Activated CD4-positive, alpha-beta T cell treated with anti-CD3 and anti-CD28 coated beads, Interleukin-2, amount 10 ng/mL, durations not matched to agents 24 days and 14 days (primary cell): Measurements from ENCODE around the gene PLEKHA8. TPM values are rescaled to one million over a fixed set of nuclear protein-coding genes. Genes with fewer than 3 reads are reported as not detected.
A peak's percentile ranks its signal among the peaks of the same experiment; 100 is the strongest.

Experiments
- DNase-seq: peaks from one replicate; pipeline ENCODE4 v3.0.0; 2022
- H3K27ac Mint-ChIP-seq: one replicate; pipeline ENCODE4 v1.8.0; 2022; ENCODE audit warnings: mild to moderate bottlenecking, mixed read lengths
- H3K27me3 Mint-ChIP-seq: one replicate; pipeline ENCODE4 v1.8.0; 2022; ENCODE audit warnings: mixed read lengths
- H3K36me3 Mint-ChIP-seq: one replicate; pipeline ENCODE4 v1.8.0; 2022; ENCODE audit warnings: low read depth, mild to moderate bottlenecking, mixed read lengths
- H3K4me1 Mint-ChIP-seq: one replicate; pipeline ENCODE4 v1.8.0; 2021; ENCODE audit warnings: mixed read lengths
- H3K4me3 Mint-ChIP-seq: one replicate; pipeline ENCODE4 v1.8.0; 2022; ENCODE audit warnings: mild to moderate bottlenecking, moderate library complexity, mixed read lengths
- H3K9me3 Mint-ChIP-seq: one replicate; pipeline ENCODE4 v1.8.0; 2021; ENCODE audit warnings: mixed read lengths
- intact Hi-C: fragments of 100-400 bp; cut with micrococcal nuclease; formaldehyde crosslinking; loops from one replicate; pipeline ENCODE4 v1.15.1; 2023
- total RNA-seq: library from RNA; stranded (reverse); gene quantifications from 2 replicates; pipeline ENCODE4 v1.2.3, GENCODE V29; 2022

The PLEKHA8 gene, protein sequence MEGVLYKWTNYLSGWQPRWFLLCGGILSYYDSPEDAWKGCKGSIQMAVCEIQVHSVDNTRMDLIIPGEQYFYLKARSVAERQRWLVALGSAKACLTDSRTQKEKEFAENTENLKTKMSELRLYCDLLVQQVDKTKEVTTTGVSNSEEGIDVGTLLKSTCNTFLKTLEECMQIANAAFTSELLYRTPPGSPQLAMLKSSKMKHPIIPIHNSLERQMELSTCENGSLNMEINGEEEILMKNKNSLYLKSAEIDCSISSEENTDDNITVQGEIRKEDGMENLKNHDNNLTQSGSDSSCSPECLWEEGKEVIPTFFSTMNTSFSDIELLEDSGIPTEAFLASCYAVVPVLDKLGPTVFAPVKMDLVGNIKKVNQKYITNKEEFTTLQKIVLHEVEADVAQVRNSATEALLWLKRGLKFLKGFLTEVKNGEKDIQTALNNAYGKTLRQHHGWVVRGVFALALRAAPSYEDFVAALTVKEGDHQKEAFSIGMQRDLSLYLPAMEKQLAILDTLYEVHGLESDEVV
- total RNA-seq, result 10.5 and 10.7 TPM in 2 replicates

DNA sequence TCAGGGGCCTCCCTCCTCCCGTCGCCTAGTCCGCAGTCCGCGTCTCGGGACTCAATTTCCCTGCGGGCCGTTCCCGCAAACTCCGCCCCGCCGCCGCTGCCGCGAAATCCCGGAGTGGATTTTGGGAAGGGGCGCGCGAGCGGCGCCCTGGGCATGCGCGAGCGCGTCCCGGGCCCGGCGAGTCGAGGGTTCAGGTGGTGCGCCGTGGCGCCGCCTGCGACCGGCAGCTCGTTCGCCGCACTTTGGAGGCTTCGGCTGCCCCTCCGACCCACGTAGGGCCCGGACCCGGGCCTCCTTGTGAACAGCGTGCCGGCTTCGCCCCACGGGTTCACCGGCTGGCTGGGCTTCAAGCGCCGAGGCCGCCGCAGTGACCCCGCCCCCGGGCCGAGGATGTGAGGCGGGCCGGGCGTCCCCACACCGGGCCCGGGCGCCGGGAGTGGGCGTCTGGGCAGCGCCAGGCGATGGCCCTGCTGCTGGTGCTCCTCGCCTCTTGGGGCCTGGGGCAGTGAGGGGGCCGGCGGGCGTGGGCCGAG lies at the start of gene PLEKHA8:
Gene PLEKHA8, plus strand, starts transcription at position 197 of the 533 bp plus-strand sequence. CDS start 351 bp downstream, outside the sequence.
- no peak within 1 kb of the TSS for H3K4me3 Mint-ChIP-seq

DNA sequence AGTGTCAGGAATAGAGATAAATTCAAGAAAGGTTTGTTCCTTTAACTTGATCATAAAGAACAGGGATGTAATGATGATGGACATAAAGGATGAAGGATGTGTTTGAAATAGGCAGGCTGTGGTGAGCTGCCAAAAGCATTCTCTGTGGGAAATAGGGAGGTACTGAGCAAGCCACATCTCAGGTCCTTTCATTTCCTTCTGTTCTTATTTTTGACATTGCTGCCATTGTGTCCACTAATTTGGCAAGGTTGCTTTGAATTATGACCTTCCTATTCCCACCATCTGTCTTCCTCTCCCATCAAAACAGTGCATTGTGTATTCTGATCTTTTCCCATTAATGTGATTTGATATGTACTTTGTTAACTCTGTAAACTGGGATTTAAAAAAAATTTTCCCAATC lies 48.1 kb upstream of the PLEKHA8 start:
- Mint-ChIP-seq H3K9me3 (no peaks in the 10 kb centered on the region), H3K27me3 (peaks cover 22% of the 10 kb centered on the region), H3K36me3 (no peaks in the 10 kb centered on the region), H3K4me3 (no peak overlapping the region), H3K4me1 (no peaks in the 10 kb centered on the region), H3K27ac (no peak overlapping the region)
- intact Hi-C loops, result no loop called here
- DNase-seq, result no peak

More for the DNA sequence above, at the start of gene PLEKHA8:
- peaks cover 25% of the 10 kb centered on the region for H3K4me1 Mint-ChIP-seq
- peaks cover 4% of the 10 kb centered on the region for H3K36me3 Mint-ChIP-seq
- no peaks in the 10 kb centered on the region for H3K27me3 Mint-ChIP-seq
- intact Hi-C loops, result loop anchor here (2.0 to 10.0 kb wide), 5 partner anchors 35 to 744 kb away; partner anchors contain the start of gene MINDY4
- peaks cover 3% of the 10 kb centered on the region for H3K9me3 Mint-ChIP-seq
- peak within 1 kb of the TSS; percentile 88 for H3K27ac Mint-ChIP-seq
- DNase-seq, result peak; percentile 98

DNA sequence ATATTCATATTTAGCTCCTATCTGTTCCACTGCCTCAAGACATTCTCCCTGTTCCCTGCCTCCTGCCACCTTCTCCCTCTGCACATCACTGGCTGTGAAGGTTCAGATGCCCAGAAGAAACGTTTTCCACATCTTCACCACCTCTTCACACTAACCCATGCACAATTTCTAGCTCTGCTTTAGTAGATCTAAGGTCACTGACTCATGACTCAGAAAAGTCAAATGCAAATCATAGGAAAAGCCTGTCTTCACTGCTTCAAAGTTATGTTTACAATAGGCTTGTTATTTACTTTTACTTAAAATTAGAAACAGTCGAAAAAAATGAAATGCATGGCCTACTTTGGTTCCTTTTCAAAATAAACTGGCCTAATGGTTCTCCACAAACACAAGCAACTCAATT lies 41.1 kb upstream of the PLEKHA8 start:
- H3K4me1 Mint-ChIP-seq, result peaks cover 4% of the 10 kb centered on the region
- no peak overlapping the region for H3K4me3 Mint-ChIP-seq
- peaks cover 52% of the 10 kb centered on the region for H3K27me3 Mint-ChIP-seq
- DNase-seq, result no peak
- intact Hi-C loops, result no loop called here
- no peaks in the 10 kb centered on the region for H3K9me3 Mint-ChIP-seq
- H3K27ac Mint-ChIP-seq, result no peak overlapping the region
- H3K36me3 Mint-ChIP-seq, result peaks cover 2% of the 10 kb centered on the region

DNA sequence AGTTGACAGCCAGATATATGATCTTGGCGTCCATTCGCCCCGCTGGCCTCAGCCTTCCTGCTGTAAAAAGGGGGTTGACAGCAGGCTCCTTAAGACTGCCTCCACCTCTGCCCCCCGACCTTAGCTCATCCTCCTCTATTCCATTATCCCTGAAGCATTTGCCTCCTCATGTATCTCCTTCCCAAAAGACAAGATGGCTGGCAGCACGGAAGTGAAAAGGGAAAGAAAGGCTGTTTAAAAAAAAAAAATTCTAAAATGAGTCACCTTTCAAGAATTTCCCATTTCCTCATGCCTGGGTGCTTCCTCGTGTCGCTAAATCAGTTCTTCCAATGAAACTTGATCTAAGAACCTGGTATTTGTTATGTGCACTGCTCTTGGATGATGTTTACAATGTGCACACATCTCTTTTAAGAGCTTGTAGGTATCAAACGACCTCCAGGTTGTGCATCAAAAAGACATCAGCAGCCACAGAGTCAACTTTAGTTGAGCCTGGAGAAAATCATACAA lies 40.3 kb upstream of the PLEKHA8 start:
- intact Hi-C loops, result loop anchor here (2.0 kb wide), 1 partner anchor 39 kb away; the partner anchor contains the start of gene FKBP14
- no peaks in the 10 kb centered on the region for H3K9me3 Mint-ChIP-seq
- peaks cover 59% of the 10 kb centered on the region for H3K27me3 Mint-ChIP-seq

DNA sequence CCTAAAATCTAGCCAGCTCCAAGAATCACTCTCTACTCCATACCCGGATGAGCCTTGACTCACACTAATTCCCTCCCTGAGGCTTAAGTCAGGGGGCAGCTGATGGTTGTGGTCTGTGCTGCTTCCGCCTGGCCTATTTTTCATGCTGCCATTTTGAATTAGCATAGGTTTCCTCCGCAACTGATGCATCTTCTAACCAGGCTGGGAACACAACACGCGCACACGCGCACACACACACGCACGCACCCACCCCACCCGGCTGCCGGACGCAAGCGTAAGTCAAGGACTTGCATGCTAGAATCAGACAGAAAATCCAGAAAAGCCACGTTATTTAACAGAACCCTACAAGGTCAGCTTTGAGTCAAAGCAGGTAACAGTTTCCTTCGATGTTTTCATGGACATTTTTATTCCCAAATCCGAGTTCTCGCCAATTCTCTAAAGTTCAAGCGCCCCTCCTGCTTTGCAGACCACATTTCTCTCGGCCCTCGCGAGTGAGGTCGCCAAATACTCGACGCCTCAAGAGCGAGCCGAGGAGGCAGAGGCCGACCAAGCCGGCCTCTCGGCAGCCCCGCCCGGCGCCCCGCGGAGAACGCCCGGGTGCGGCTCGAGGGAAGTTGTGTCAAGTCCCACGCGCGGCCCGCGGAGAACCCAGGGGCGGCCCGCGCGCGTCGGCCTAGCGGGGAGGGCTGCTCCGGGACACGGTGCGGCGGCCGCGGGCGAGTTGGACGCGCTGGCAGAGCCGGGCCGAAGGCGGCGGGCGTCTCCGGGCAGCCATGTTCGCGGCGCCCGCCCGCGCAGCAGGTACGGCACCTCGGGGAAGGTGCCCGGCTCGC lies 39.6 kb upstream of the PLEKHA8 start:
- H3K27me3 Mint-ChIP-seq, result peaks cover 58% of the 10 kb centered on the region
- intact Hi-C loops, result loop anchor here (2.0 kb wide), 1 partner anchor 38 kb away; the partner anchor contains the start of gene FKBP14
- H3K36me3 Mint-ChIP-seq, result peaks cover 2% of the 10 kb centered on the region
- H3K4me1 Mint-ChIP-seq, result peaks cover 4% of the 10 kb centered on the region
- DNase-seq, result peak; percentile 73
- H3K4me3 Mint-ChIP-seq, result peak overlapping the region; percentile 70
- no peak overlapping the region for H3K27ac Mint-ChIP-seq
- H3K9me3 Mint-ChIP-seq, result no peaks in the 10 kb centered on the region

More for the DNA sequence above, 40.3 kb upstream of the PLEKHA8 start:
- Mint-ChIP-seq H3K36me3 (peaks cover 2% of the 10 kb centered on the region), H3K4me3 (peak overlapping the region; percentile 70), H3K27ac (no peak overlapping the region), H3K4me1 (peaks cover 4% of the 10 kb centered on the region)
- DNase-seq, result no peak

DNA sequence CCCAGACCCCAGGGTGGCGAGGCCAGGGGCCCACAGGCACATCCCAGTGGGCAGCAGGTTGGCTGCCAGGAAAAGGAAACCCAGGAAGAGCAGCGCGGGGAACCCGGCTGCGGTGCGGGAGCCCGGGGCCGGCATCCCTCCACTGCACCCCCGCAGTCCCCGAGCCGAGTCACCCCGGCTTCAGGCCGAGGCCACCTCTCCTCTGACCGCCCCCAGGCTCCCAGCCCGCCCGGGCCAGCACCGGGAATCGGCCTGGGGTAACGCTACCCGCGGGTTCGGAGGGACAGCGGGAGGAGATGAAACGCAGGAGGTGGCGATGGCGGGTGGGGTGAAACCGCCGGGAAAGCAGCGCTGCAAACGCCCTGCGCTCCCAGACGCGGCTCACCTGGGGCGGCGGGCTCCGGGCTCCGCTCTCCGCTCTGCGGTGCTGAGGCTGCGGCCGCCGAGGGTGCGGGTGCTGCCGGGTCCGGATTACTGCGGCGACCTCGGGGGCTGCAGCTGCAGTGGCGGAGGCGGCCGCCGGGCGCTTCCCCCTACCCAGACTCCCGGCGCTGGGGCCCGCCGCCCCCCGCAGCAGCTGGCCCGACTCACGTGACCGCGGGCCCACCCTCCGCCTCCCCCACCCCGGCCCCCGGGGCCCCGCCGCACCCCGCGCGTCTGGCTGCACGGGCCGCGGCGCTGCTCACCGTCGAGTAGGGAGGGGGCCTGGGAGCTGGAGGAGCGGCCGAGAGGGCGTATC lies 38.8 kb upstream of the PLEKHA8 start, which contains the start of gene SCRN1:
Gene SCRN1, minus strand, starts transcription at position 545 of the 739 bp plus-strand sequence. CDS start 20,734 bp downstream, outside the sequence.
- Mint-ChIP-seq H3K36me3 (peaks cover 2% of the 10 kb centered on the region), H3K27ac (no peak within 1 kb of the TSS), H3K9me3 (no peaks in the 10 kb centered on the region), H3K4me1 (peaks cover 4% of the 10 kb centered on the region), H3K27me3 (peaks cover 58% of the 10 kb centered on the region), H3K4me3 (peak within 1 kb of the TSS; percentile 74)
- peak; percentile 70 for DNase-seq
- intact Hi-C loops, result loop anchor here (2.0 kb wide), 1 partner anchor 37 kb away; the partner anchor contains the start of gene FKBP14

DNA sequence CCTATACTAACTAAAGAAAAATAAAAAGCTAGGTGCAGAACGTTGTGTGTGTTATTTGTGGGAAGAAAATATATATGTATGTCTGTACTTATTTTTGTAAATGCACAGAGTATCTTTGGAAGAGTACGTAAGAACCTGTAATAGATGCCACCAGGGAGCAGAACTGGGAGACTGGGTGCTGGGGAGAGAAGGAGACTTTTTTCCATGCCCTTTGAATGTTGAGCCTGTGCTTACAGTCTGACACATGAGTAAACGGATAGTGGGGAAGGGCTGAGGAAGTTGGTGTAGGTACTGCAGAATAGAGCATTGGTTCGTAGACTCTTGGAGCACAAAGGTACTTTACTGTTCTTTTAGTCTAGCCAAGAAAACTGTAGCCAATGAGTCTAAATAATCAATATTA lies 37.3 kb upstream of the PLEKHA8 start:
- DNase-seq, result no peak
- Mint-ChIP-seq H3K4me1 (peaks cover 4% of the 10 kb centered on the region), H3K9me3 (peaks cover under 1% of the 10 kb centered on the region), H3K4me3 (peak overlapping the region; percentile 7), H3K36me3 (peaks cover 2% of the 10 kb centered on the region), H3K27me3 (peaks cover 50% of the 10 kb centered on the region), H3K27ac (no peak overlapping the region)
- intact Hi-C loops, result no loop called here

DNA sequence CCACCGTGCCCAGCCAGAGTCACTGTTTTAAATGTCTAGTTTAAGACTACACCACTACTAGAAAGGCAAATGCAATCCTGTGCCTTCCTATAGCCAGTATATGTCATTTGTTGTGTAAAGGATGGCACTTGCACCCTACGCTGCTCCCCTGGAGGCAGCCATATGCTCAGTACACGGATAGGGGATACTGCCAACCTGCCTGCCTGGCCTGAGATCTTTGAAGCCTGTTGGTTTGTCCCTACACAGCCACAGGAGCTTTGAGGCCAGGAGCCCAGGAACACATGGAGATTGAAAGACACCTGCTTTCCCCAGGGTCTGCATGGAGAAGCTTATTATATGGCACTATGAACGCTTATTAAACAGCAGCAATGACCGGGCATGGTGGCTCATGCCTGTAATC lies 36.3 kb upstream of the PLEKHA8 start:
- Mint-ChIP-seq H3K4me1 (peaks cover 4% of the 10 kb centered on the region), H3K27ac (no peak overlapping the region), H3K4me3 (no peak overlapping the region), H3K9me3 (peaks cover 10% of the 10 kb centered on the region), H3K27me3 (peaks cover 56% of the 10 kb centered on the region), H3K36me3 (peaks cover 2% of the 10 kb centered on the region)
- intact Hi-C loops, result no loop called here
- no peak for DNase-seq

DNA sequence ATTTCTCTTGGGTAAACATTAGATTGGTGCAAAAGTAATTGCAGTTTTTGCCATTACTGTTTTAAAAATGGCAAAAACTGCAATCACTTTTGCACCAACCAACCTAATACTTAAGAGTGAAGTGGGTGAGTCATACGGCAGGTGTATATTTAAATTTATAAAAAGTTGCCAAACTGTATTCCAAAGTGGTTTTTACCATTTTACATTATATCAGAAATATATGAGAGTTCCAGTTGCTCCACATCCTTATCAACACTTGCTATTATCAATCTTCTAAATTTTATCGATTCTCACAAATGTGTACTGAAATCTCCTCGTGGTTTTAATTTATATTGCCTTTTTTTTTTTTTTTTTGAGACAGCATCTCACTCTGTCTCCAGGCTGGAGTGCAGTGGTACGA lies 35.1 kb upstream of the PLEKHA8 start:
- peaks cover 2% of the 10 kb centered on the region for H3K36me3 Mint-ChIP-seq
- H3K4me1 Mint-ChIP-seq, result peaks cover 4% of the 10 kb centered on the region
- no peak overlapping the region for H3K27ac Mint-ChIP-seq
- peaks cover 11% of the 10 kb centered on the region for H3K9me3 Mint-ChIP-seq
- intact Hi-C loops, result no loop called here
- DNase-seq, result no peak
- H3K4me3 Mint-ChIP-seq, result no peak overlapping the region
- peaks cover 54% of the 10 kb centered on the region for H3K27me3 Mint-ChIP-seq

DNA sequence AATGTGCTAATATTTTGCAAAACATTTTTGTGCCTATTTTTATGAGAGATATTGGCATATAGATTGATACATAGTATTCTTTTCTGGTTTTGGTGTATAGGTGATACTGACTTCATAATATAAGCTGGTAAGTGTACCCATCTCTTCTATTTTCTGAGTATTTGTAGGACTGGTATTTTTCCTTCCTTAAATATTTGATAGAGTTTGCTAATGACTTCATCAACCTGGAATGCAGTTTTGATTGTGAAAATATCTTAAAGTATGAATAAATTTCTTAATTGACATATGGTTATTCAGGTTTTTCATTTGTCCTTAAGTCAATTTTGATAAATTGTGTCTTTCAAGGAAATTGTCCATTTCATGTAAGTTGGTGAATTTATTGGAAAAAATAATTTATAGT lies 32.6 kb upstream of the PLEKHA8 start:
- H3K4me3 Mint-ChIP-seq, result no peak overlapping the region
- DNase-seq, result no peak
- H3K27me3 Mint-ChIP-seq, result peaks cover 54% of the 10 kb centered on the region
- no peak overlapping the region for H3K27ac Mint-ChIP-seq
- intact Hi-C loops, result no loop called here
- no peaks in the 10 kb centered on the region for H3K36me3 Mint-ChIP-seq
- peaks cover 11% of the 10 kb centered on the region for H3K9me3 Mint-ChIP-seq
- H3K4me1 Mint-ChIP-seq, result no peaks in the 10 kb centered on the region

DNA sequence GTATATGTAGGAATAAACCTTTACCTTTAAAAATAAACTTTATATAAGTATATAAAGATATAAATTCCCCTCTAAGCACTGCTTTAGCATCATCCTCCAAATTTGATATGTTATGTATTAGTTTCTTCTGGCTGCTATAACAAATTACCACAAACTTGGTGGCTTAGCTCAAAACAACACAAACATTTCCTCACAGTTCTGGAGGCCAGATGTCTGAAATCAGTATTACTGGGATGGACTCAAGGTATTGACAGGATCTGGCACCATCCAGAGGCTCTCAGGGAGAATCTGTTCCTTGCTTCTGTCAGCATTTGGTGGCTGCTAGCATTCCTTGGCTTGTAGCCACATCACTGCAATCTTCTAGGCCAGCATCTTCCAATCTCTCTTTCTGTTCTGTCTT lies 31.9 kb upstream of the PLEKHA8 start:
- no peak overlapping the region for H3K27ac Mint-ChIP-seq
- no peaks in the 10 kb centered on the region for H3K4me1 Mint-ChIP-seq
- peaks cover 50% of the 10 kb centered on the region for H3K27me3 Mint-ChIP-seq
- peaks cover 11% of the 10 kb centered on the region for H3K9me3 Mint-ChIP-seq
- DNase-seq, result no peak
- H3K36me3 Mint-ChIP-seq, result no peaks in the 10 kb centered on the region
- intact Hi-C loops, result no loop called here
- H3K4me3 Mint-ChIP-seq, result no peak overlapping the region

DNA sequence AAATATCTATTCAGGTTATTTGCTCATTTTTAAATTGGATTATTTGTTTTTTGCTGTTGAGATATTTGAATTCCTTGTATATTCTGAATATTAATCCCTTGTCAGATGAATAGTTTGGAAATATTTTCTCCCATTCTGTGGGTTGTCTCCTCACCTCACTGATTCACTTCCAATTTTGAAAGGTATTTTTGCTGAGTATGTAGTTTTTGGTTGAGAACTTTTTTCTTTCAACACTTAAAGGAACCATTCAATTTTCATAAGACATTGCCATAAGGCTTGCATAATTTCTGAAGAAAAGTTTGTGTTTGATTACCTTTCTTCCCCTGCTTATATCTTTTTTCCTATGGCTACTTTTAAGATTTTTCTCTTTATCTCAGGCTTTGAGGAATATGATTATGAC lies 29.7 kb upstream of the PLEKHA8 start:
- peaks cover 39% of the 10 kb centered on the region for H3K27me3 Mint-ChIP-seq
- H3K9me3 Mint-ChIP-seq, result peaks cover 11% of the 10 kb centered on the region

DNA sequence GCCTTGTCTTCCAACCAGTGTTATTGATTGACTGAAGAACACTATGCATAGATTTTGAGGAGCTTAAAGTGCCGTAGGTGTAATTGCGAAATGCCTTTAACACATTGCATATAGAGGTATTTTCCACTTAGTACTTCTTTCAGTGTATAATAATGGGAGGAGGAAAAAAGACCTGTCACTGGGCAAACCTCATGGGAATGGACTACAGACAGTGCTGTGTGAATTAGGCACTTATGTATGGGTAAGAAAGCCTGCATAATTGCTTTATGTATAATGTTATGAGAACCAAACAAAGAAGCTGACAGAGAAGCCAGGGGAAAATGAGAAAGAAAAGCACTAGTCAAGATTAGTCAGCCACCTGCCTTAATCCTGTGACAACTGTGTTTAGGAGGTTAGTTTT lies 26.2 kb upstream of the PLEKHA8 start:
- H3K4me1 Mint-ChIP-seq, result no peaks in the 10 kb centered on the region
- H3K27ac Mint-ChIP-seq, result no peak overlapping the region
- no peaks in the 10 kb centered on the region for H3K36me3 Mint-ChIP-seq
- H3K9me3 Mint-ChIP-seq, result no peaks in the 10 kb centered on the region
- no peak for DNase-seq
- peaks cover 26% of the 10 kb centered on the region for H3K27me3 Mint-ChIP-seq
- no peak overlapping the region for H3K4me3 Mint-ChIP-seq
- intact Hi-C loops, result no loop called here

More for the DNA sequence above, 29.7 kb upstream of the PLEKHA8 start:
- intact Hi-C loops, result no loop called here
- DNase-seq, result no peak
- Mint-ChIP-seq H3K36me3 (no peaks in the 10 kb centered on the region), H3K27ac (no peak overlapping the region), H3K4me1 (no peaks in the 10 kb centered on the region), H3K4me3 (no peak overlapping the region)
